T-cell (primary cell): ENCODE results near the gene ELMOD1. TPM values are rescaled to one million over a fixed set of nuclear protein-coding genes. Genes with fewer than 3 reads are reported as not detected.
A peak's percentile ranks its signal among the peaks of the same experiment; 100 is the strongest.

Source experiments
- ATAC-seq, 4 experiments: fragments of 200-7000 bp in 3 of 4; fragments of 150-1000 bp in 1 of 4; cut with Tn5 transposase; replicated peaks in 1 of 4; 1 replicate in 3 of 4; 2 replicates in 1 of 4; pipeline ENCODE4 v1.10.0; 2021; ENCODE audit warnings: moderate library complexity in 3 of 4, mild to moderate bottlenecking in 2 of 4, moderate number of reproducible peaks in 1 of 4
- CTCF ChIA-PET, 2 donors: fragments of 300-600 bp; sonication (Branson Sonifier 250); formaldehyde crosslinking; loops; one replicate each; lab custom pipeline; 2022; ENCODE audit warnings: antibody characterized with exemption in 2 of 2; lab: Charles Lee
- POLR2A ChIA-PET, 2 donors: fragments of 300-600 bp; sonication (Branson Sonifier 250); formaldehyde crosslinking; loops; one replicate each; lab custom pipeline; 2022; ENCODE audit warnings: antibody characterized with exemption in 2 of 2; lab: Charles Lee
- DNase-seq, 35 experiments: peaks; one replicate each; pipeline versions ENCODE4 v3.0.0 to v3.0.0-alpha.2; 2013 to 2023
- H3K27ac ChIP-seq: one replicate; pipeline ENCODE4 v1.5.1; 2013; ENCODE audit warnings: low read length
- H3K27me3 ChIP-seq, 2 experiments: replicated peaks in 1 of 2; 1 replicate in 1 of 2; 2 replicates in 1 of 2; pipeline versions ENCODE4 v1.6.1 to v1.7.0; 2013; ENCODE audit warnings: low read length in 1 of 2, mixed read lengths in 1 of 2; ENCODE audit not compliant: control insufficient read depth in 2 of 2, insufficient read depth in 2 of 2; ENCODE audit errors: extremely low read depth in 1 of 2
- H3K36me3 ChIP-seq, 2 donors: 1 replicate in 1 of 2; 2 replicates in 1 of 2; pipeline versions ENCODE4 v1.6.1 to v1.7.0; 2013; ENCODE audit warnings: low read length in 1 of 2; ENCODE audit not compliant: control insufficient read depth in 2 of 2, insufficient read depth in 1 of 2; ENCODE audit errors: extremely low read depth in 1 of 2
- H3K4me1 ChIP-seq, 2 experiments: 1 replicate in 1 of 2; 2 replicates in 1 of 2; pipeline versions ENCODE4 v1.6.1 to v1.7.0; 2013; ENCODE audit warnings: low read length in 2 of 2, mixed read lengths in 1 of 2; ENCODE audit not compliant: insufficient read depth in 2 of 2, control insufficient read depth in 1 of 2; ENCODE audit errors: extremely low read depth in 1 of 2
- H3K4me3 ChIP-seq, 2 donors: 1 replicate in 1 of 2; 2 replicates in 1 of 2; pipeline versions ENCODE4 v1.5.1 to v1.7.0; 2013; ENCODE audit warnings: mild to moderate bottlenecking in 2 of 2, low read length in 1 of 2, moderate library complexity in 1 of 2; ENCODE audit not compliant: control insufficient read depth in 1 of 2; ENCODE audit errors: extremely low read depth in 1 of 2
- H3K9me3 ChIP-seq: 2 replicates; pipeline ENCODE4 v1.7.0; 2013
- H3K27ac Mint-ChIP-seq, 2 donors: one replicate each; pipeline ENCODE4 v1.8.0; 2020 to 2021; ENCODE audit warnings: mild to moderate bottlenecking in 2 of 2, mixed read lengths in 2 of 2
- H3K27me3 Mint-ChIP-seq, 2 donors: one replicate each; pipeline ENCODE4 v1.8.0; 2021 to 2022; ENCODE audit warnings: mixed read lengths in 2 of 2
- H3K36me3 Mint-ChIP-seq: one replicate; pipeline ENCODE4 v1.8.0; 2021; ENCODE audit warnings: mixed read lengths
- H3K4me1 Mint-ChIP-seq, 3 donors: one replicate each; pipeline ENCODE4 v1.8.0; 2020 to 2022; ENCODE audit warnings: mixed read lengths in 3 of 3, mild to moderate bottlenecking in 1 of 3
- H3K4me3 Mint-ChIP-seq, 3 donors: one replicate each; pipeline ENCODE4 v1.8.0; 2020 to 2022; ENCODE audit warnings: mild to moderate bottlenecking in 3 of 3, mixed read lengths in 3 of 3, moderate library complexity in 3 of 3
- H3K9me3 Mint-ChIP-seq, 3 donors: one replicate each; pipeline ENCODE4 v1.8.0; 2020 to 2022; ENCODE audit warnings: mixed read lengths in 3 of 3
- WGBS: methylation state at CpG from one replicate; pipeline ENCODE4 v1.1.5; 2013; ENCODE audit warnings: missing lambda C conversion rate; ENCODE audit not compliant: insufficient coverage; 5-methylcytosine and 5-hydroxymethylcytosine counted together
- total RNA-seq, 35 experiments: library from RNA in 6 of 35; stranded (reverse) in 6 of 35; fragments of 120-200 nt in 1 of 35; gene quantifications; one replicate each; pipeline versions ENCODE4 v1.2.1 to v1.2.4 and lab custom pipeline; 2013 to 2026

The ELMOD1 gene
- total RNA-seq, 5 donors from 2014 or later (not counting 1 experiment from before 2014, with no cell fraction given): not detected

GRCh38 chr11:107683061-107683460, 92.1 kb downstream of the ELMOD1 start:
- H3K36me3 ChIP-seq: no peaks in the 10 kb centered on the region
- DNase-seq (no peak), ATAC-seq (no peak)
- Mint-ChIP-seq H3K4me3 (no peak overlapping the region), H3K4me1 (no peaks in the 10 kb centered on the region), H3K27me3 (peaks cover 4% of the 10 kb centered on the region in 2 donors), H3K36me3 (no peaks in the 10 kb centered on the region), H3K27ac (no peak overlapping the region), H3K9me3 (no peaks in the 10 kb centered on the region)
- H3K4me3 ChIP-seq: no peak overlapping the region
- no peaks in the 10 kb centered on the region for H3K4me1 ChIP-seq
- H3K27me3 ChIP-seq: peaks cover 0 to 2% of the 10 kb centered on the region in 2 experiments
- no CpG with 5 or more reads among the region's 2 CpGs for WGBS
- POLR2A ChIA-PET: no interaction called here
- H3K27ac ChIP-seq: no peak overlapping the region
- CTCF ChIA-PET: interaction anchor here (0.6 to 1.0 kb wide), 3 partner anchors 104 to 131 kb away, joined by 3 to 4 read pairs (median 3); no protein-coding TSS in a partner anchor
- H3K9me3 ChIP-seq: no peaks in the 10 kb centered on the region

GRCh38 chr11:107683807-107684206, 92.9 kb downstream of the ELMOD1 start:
- no peaks in the 10 kb centered on the region for H3K27me3 ChIP-seq
- H3K27ac Mint-ChIP-seq: no peak overlapping the region
- ChIA-PET CTCF (interaction anchor here in 1 of 2 donors (0.7 kb wide), 1 partner anchor 27 kb away, joined by 3 read pairs; no protein-coding TSS in a partner anchor), POLR2A (no interaction called here)
- H3K36me3 Mint-ChIP-seq: no peaks in the 10 kb centered on the region
- H3K27ac ChIP-seq: no peak overlapping the region
- H3K4me3 ChIP-seq: no peak overlapping the region
- H3K27me3 Mint-ChIP-seq: peaks cover under 1 to 4% of the 10 kb centered on the region in 2 donors
- WGBS: 86% methylated on average over 1 of the region's 2 CpGs
- no peaks in the 10 kb centered on the region for H3K36me3 ChIP-seq
- H3K4me1 Mint-ChIP-seq: no peaks in the 10 kb centered on the region
- H3K4me3 Mint-ChIP-seq: no peak overlapping the region
- H3K4me1 ChIP-seq: no peaks in the 10 kb centered on the region
- DNase-seq (peak in 1 of 35 experiments; percentile 5), ATAC-seq (no peak)
- H3K9me3 Mint-ChIP-seq: no peaks in the 10 kb centered on the region
- no peaks in the 10 kb centered on the region for H3K9me3 ChIP-seq

GRCh38 chr11:107688322-107688918, 97.5 kb downstream of the ELMOD1 start:
- 95% methylated on average over 4 of the region's 6 CpGs for WGBS
- H3K4me1 Mint-ChIP-seq: peaks cover 0 to 3% (median 0%) of the 10 kb centered on the region in 3 donors
- H3K27me3 ChIP-seq: peaks cover 0 to 4% of the 10 kb centered on the region in 2 experiments
- no peak for DNase-seq
- H3K36me3 ChIP-seq: no peaks in the 10 kb centered on the region
- no peak overlapping the region for H3K27ac Mint-ChIP-seq
- ATAC-seq: no peak
- no peak overlapping the region for H3K4me3 Mint-ChIP-seq
- H3K4me1 ChIP-seq: no peaks in the 10 kb centered on the region
- no peaks in the 10 kb centered on the region for H3K9me3 Mint-ChIP-seq
- CTCF ChIA-PET: interaction anchor here (0.6 to 2.8 kb wide), 18 partner anchors 8 to 148 kb away, joined by 3 to 15 read pairs (median 3); no protein-coding TSS in a partner anchor
- H3K27me3 Mint-ChIP-seq: peaks cover 14 to 15% of the 10 kb centered on the region in 2 donors
- H3K4me3 ChIP-seq: no peak overlapping the region
- H3K36me3 Mint-ChIP-seq: no peaks in the 10 kb centered on the region
- no peak overlapping the region for H3K27ac ChIP-seq
- POLR2A ChIA-PET: no interaction called here
- H3K9me3 ChIP-seq: no peaks in the 10 kb centered on the region

- Mint-ChIP-seq H3K27ac (no peak overlapping the region), H3K36me3 (no peaks in the 10 kb centered on the region), H3K9me3 (no peaks in the 10 kb centered on the region), H3K4me1 (peaks cover 0 to 3% (median 0%) of the 10 kb centered on the region in 3 donors), H3K27me3 (peaks cover 14 to 15% of the 10 kb centered on the region in 2 donors), H3K4me3 (no peak overlapping the region)
- Histone ChIP-seq H3K4me3 (no peak overlapping the region), H3K36me3 (no peaks in the 10 kb centered on the region), H3K27me3 (peaks cover 0 to 4% of the 10 kb centered on the region in 2 experiments), H3K4me1 (no peaks in the 10 kb centered on the region), H3K9me3 (no peaks in the 10 kb centered on the region), H3K27ac (no peak overlapping the region)
- DNase-seq (peak in 31 of 35 experiments; percentile 6 to 64 (median 36)), ATAC-seq (peak; percentile 41 to 63 (median 60))
- WGBS: 36% methylated on average over 4 of the region's 11 CpGs
- CTCF ChIA-PET: interaction anchor here (0.5 to 2.8 kb wide), 28 partner anchors 9 to 915 kb away, joined by 3 to 15 read pairs (median 4); partner anchors contain the start of gene ALKBH8 (in 1 of the 2)
- POLR2A ChIA-PET: no interaction called here
Observed at GRCh38 chr11:107689317-107690202, 98.6 kb downstream of the ELMOD1 start.

GRCh38 chr11:107691000-107691750, 100.2 kb downstream of the ELMOD1 start:
- Mint-ChIP-seq H3K36me3 (no peaks in the 10 kb centered on the region), H3K9me3 (no peaks in the 10 kb centered on the region), H3K4me1 (peaks cover 0 to 3% (median 0%) of the 10 kb centered on the region in 3 donors), H3K27ac (no peak overlapping the region), H3K27me3 (peaks cover 14 to 15% of the 10 kb centered on the region in 2 donors), H3K4me3 (no peak overlapping the region)
- ChIA-PET POLR2A (no interaction called here), CTCF (interaction anchor here (0.6 to 1.4 kb wide), 4 partner anchors 8 to 129 kb away, joined by 3 read pairs; no protein-coding TSS in a partner anchor)
- Histone ChIP-seq H3K9me3 (no peaks in the 10 kb centered on the region), H3K27me3 (peaks cover 0 to 4% of the 10 kb centered on the region in 2 experiments), H3K27ac (no peak overlapping the region), H3K4me3 (no peak overlapping the region), H3K36me3 (no peaks in the 10 kb centered on the region), H3K4me1 (no peaks in the 10 kb centered on the region)
- no peak for ATAC-seq
- no CpG with 5 or more reads among the region's 3 CpGs for WGBS
- DNase-seq: no peak

GRCh38 chr11:107695446-107695845, 104.5 kb downstream of the ELMOD1 start:
- H3K27ac ChIP-seq: no peak overlapping the region
- no peaks in the 10 kb centered on the region for H3K9me3 ChIP-seq
- H3K4me3 Mint-ChIP-seq: no peak overlapping the region
- DNase-seq: no peak
- no peaks in the 10 kb centered on the region for H3K4me1 ChIP-seq
- no peaks in the 10 kb centered on the region for H3K4me1 Mint-ChIP-seq
- no peaks in the 10 kb centered on the region for H3K36me3 ChIP-seq
- ChIA-PET CTCF (no interaction called here), POLR2A (no interaction called here)
- no CpG with 5 or more reads among the region's 1 CpG for WGBS
- H3K36me3 Mint-ChIP-seq: no peaks in the 10 kb centered on the region
- H3K9me3 Mint-ChIP-seq: no peaks in the 10 kb centered on the region
- H3K27ac Mint-ChIP-seq: no peak overlapping the region
- H3K27me3 ChIP-seq: peaks cover 0 to 8% of the 10 kb centered on the region in 2 experiments
- no peak for ATAC-seq
- H3K27me3 Mint-ChIP-seq: peaks cover 29 to 38% of the 10 kb centered on the region in 2 donors
- H3K4me3 ChIP-seq: no peak overlapping the region
